GM19351 (cell line): ENCODE results near the gene TBX5.

ENCODE experiments used
- ATAC-seq: cut with Tn5 transposase; IDR thresholded peaks from one replicate; pipeline ENCODE4 v1.9.1; 2021; ENCODE audit warnings: mild to moderate bottlenecking, moderate library complexity; ENCODE audit not compliant: unreplicated experiment

Gene TBX5

GRCh38 chr12:114321524-114321923 lies 84.4 kb downstream of the TBX5 start:
- no peak for ATAC-seq

- no peak for ATAC-seq
Measured at GRCh38 chr12:114320968-114321367, 85.0 kb downstream of the TBX5 start.

GRCh38 chr12:114320101-114320500 lies 85.8 kb downstream of the TBX5 start:
- ATAC-seq: no peak

- no peak for ATAC-seq
Measured at GRCh38 chr12:114319422-114319821, 86.5 kb downstream of the TBX5 start.

GRCh38 chr12:114318984-114319383 lies 87.0 kb downstream of the TBX5 start:
- ATAC-seq: no peak

GRCh38 chr12:114316076-114316475 lies 89.9 kb downstream of the TBX5 start:
- ATAC-seq: no peak

- no peak for ATAC-seq
Measured at GRCh38 chr12:114314974-114315720, 90.8 kb downstream of the TBX5 start.

GRCh38 chr12:114314403-114314802 lies 91.5 kb downstream of the TBX5 start:
- no peak for ATAC-seq

- ATAC-seq: no peak
Measured at GRCh38 chr12:114313910-114314309, 92.0 kb downstream of the TBX5 start.

GRCh38 chr12:114311974-114312373 lies 94.0 kb downstream of the TBX5 start:
- no peak for ATAC-seq

GRCh38 chr12:114306646-114307045 lies 99.3 kb downstream of the TBX5 start:
- no peak for ATAC-seq

- ATAC-seq: no peak
Measured at GRCh38 chr12:114305446-114305845, 100.5 kb downstream of the TBX5 start.
